Measurements from ENCODE around the gene SLC6A17.

The SLC6A17 gene

DNA sequence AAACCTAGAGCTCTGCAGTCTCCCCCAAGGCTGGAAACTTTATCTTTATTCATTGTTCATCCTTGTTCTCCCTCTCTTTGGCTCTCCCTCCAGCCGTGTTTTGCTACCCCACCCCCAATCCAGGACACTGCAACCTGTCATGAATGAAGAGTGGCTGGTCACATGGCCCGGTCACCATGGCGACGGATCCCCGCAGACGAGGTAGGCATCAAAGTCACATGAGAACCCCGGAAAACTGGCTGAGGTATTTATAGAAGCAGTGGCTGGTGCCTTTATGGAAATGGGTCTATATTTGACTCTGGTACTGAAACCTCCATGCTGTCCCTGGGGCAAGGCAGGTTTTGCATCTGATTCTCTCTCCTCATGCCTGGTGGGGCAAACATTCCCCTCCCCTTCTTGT, 13.4 kb upstream of the SLC6A17 start:
- Histone ChIP-seq H3K9ac (ENCODE audit: low read length) (no peak overlapping the region), H3K9me2 (replicated peaks; ENCODE audit: insufficient read depth, low read length) (no peaks in the 10 kb centered on the region), H2AFZ (ENCODE audit: low read length) (0 out of 2 replicates have a peak overlapping the region, but pooled peaks have one; percentile 43), H3K4me1 (ENCODE audit: low read length) (peaks cover 15% of the 10 kb centered on the region), H3K79me2 (ENCODE audit: low read length) (no peaks in the 10 kb centered on the region), H3K36me3 (replicated peaks; ENCODE audit: insufficient read depth, low read length) (no peaks in the 10 kb centered on the region), H3K4me3 (ENCODE audit: low read length) (no peak overlapping the region; the same call in 1 of the 2 replicates), H3K9me3 (replicated peaks; ENCODE audit: insufficient read depth, low read length) (no peaks in the 10 kb centered on the region), H3K4me2 (ENCODE audit: low read depth, low read length) (peak overlapping the region; percentile 57), H3F3A (ENCODE audit: insufficient read depth, low read length) (no peaks in the 10 kb centered on the region), H3K27ac (ENCODE audit: low read length) (no peak overlapping the region), H3K27me3 (replicated peaks; ENCODE audit: insufficient read depth, low read length) (no peaks in the 10 kb centered on the region), H4K20me1 (ENCODE audit: insufficient read depth, low read length) (no peaks in the 10 kb centered on the region)
- DNase-seq: peak; percentile 66
- no peak for TF ChIP-seq EZH2phosphoT487 (IDR thresholded peaks at IDR 0.05; ENCODE audit: low read length)
- TF ChIP-seq, protein P1, sequence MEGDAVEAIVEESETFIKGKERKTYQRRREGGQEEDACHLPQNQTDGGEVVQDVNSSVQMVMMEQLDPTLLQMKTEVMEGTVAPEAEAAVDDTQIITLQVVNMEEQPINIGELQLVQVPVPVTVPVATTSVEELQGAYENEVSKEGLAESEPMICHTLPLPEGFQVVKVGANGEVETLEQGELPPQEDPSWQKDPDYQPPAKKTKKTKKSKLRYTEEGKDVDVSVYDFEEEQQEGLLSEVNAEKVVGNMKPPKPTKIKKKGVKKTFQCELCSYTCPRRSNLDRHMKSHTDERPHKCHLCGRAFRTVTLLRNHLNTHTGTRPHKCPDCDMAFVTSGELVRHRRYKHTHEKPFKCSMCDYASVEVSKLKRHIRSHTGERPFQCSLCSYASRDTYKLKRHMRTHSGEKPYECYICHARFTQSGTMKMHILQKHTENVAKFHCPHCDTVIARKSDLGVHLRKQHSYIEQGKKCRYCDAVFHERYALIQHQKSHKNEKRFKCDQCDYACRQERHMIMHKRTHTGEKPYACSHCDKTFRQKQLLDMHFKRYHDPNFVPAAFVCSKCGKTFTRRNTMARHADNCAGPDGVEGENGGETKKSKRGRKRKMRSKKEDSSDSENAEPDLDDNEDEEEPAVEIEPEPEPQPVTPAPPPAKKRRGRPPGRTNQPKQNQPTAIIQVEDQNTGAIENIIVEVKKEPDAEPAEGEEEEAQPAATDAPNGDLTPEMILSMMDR (IDR thresholded peaks at IDR 0.05; ENCODE audit: low read length): no peak

DNA sequence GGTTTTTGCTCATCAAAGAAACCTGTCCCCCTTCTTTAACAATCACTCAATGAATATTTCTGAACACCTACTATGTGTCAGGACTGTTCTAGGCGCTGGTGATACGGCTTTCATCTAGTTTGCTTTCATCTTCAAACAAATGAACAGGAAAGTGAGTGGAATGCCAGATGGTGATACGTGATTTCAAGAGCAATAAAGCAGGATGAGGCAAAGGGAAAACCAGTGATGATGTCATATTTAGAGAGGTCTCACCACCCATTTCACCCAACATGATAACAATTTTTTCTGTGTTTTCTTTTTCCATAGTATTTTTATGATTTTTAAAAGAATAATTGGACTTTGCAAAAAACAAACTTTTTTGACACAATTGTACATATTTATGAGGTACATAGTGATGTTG, 11.3 kb upstream of the SLC6A17 start:
- Histone ChIP-seq H3K9ac (ENCODE audit: low read length) (no peak overlapping the region), H3K4me3 (ENCODE audit: low read length) (no peak overlapping the region), H3K4me1 (ENCODE audit: low read length) (peaks cover 15% of the 10 kb centered on the region), H3K4me2 (ENCODE audit: low read depth, low read length) (no peak overlapping the region), H3K9me2 (replicated peaks; ENCODE audit: insufficient read depth, low read length) (no peaks in the 10 kb centered on the region), H4K20me1 (ENCODE audit: insufficient read depth, low read length) (no peaks in the 10 kb centered on the region), H3F3A (ENCODE audit: insufficient read depth, low read length) (no peaks in the 10 kb centered on the region), H3K36me3 (replicated peaks; ENCODE audit: insufficient read depth, low read length) (no peaks in the 10 kb centered on the region), H3K27ac (ENCODE audit: low read length) (no peak overlapping the region), H3K9me3 (replicated peaks; ENCODE audit: insufficient read depth, low read length) (no peaks in the 10 kb centered on the region), H3K27me3 (replicated peaks; ENCODE audit: insufficient read depth, low read length) (no peaks in the 10 kb centered on the region), H2AFZ (ENCODE audit: low read length) (no peak overlapping the region), H3K79me2 (ENCODE audit: low read length) (no peaks in the 10 kb centered on the region)
- TF ChIP-seq EZH2 (optimal IDR thresholded peaks at IDR 0.05; ENCODE audit: low read depth, low read length): no peak
- TF ChIP-seq, protein P1 (IDR thresholded peaks at IDR 0.05; ENCODE audit: low read length): no peak
- no peak for TF ChIP-seq EZH2phosphoT487 (IDR thresholded peaks at IDR 0.05; ENCODE audit: low read length)
- DNase-seq: no peak

DNA sequence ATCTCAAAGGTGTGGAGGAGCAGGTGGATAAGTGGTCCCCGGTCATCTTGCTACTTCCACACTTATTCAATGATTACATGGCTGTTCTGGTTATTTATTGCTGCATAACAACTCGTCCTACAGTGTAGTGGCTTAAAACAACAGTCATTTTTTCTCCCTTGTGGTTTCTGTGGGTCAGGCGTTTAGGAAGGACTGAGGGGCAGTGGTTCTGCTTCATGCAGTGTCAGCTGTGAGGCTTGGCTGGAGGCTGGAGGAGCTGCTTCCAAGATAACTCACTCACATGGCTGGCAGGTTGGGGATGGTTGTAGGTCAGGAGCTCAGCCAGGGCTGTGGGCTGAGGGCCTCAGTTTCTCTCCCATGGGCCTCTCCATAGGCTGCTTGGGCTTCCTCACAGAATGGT, 5.9 kb upstream of the SLC6A17 start:
- TF ChIP-seq, protein P1 (IDR thresholded peaks at IDR 0.05; ENCODE audit: low read length): no peak
- TF ChIP-seq EZH2phosphoT487 (IDR thresholded peaks at IDR 0.05; ENCODE audit: low read length) (no peak), EZH2 (optimal IDR thresholded peaks at IDR 0.05; ENCODE audit: low read depth, low read length) (no peak)
- Histone ChIP-seq H4K20me1 (ENCODE audit: insufficient read depth, low read length) (no peaks in the 10 kb centered on the region), H3K27ac (ENCODE audit: low read length) (no peak overlapping the region), H3K79me2 (ENCODE audit: low read length) (no peaks in the 10 kb centered on the region), H2AFZ (ENCODE audit: low read length) (no peak overlapping the region), H3K4me2 (ENCODE audit: low read depth, low read length) (no peak overlapping the region), H3K4me3 (ENCODE audit: low read length) (no peak overlapping the region), H3K27me3 (replicated peaks; ENCODE audit: insufficient read depth, low read length) (no peaks in the 10 kb centered on the region), H3K36me3 (replicated peaks; ENCODE audit: insufficient read depth, low read length) (no peaks in the 10 kb centered on the region), H3K9me2 (replicated peaks; ENCODE audit: insufficient read depth, low read length) (no peaks in the 10 kb centered on the region), H3K9me3 (replicated peaks; ENCODE audit: insufficient read depth, low read length) (no peaks in the 10 kb centered on the region), H3F3A (ENCODE audit: insufficient read depth, low read length) (no peaks in the 10 kb centered on the region), H3K4me1 (ENCODE audit: low read length) (no peaks in the 10 kb centered on the region), H3K9ac (ENCODE audit: low read length) (no peak overlapping the region)
- no peak for DNase-seq

Data from MM.1S (cell line).